ENCODE results near the gene TMEM43. TPM values are rescaled to one million over a fixed set of nuclear protein-coding genes. Genes with fewer than 3 reads are reported as not detected.

Gene TMEM43
- total RNA-seq, 1 donor from 2014 or later = 42.7 TPM

DNA sequence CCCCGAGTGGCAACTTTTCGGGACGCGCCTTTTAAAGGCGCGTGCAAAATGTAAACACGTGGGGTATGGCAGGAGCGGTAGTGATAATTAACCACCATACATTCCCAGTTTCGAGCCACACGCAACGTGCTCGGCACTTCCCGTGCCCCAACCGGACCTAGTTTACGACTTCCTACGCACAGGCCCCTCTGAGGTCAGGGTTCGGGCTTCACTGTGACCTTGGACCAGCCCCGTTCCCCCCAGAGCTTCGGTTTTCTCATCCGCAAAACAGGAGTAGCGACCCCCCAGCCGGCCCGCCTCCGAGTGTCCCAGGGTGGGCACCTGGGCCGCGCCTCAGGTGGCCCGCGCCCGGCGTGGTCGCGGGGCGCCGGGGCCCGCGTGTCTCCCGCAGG lies 633 bp upstream of the TMEM43 start:
- peak overlapping the region; percentile 96 for H3K4me3 Mint-ChIP-seq
- peaks cover 15% of the 10 kb centered on the region for H3K36me3 Mint-ChIP-seq (ENCODE audit: low read depth)
- H3K4me1 Mint-ChIP-seq = peaks cover 37% of the 10 kb centered on the region
- peak overlapping the region; percentile 79 for H3K27ac Mint-ChIP-seq (ENCODE audit: unreplicated experiment)
- H3K9me3 Mint-ChIP-seq = no peaks in the 10 kb centered on the region
- TF ChIP-seq, protein P1, sequence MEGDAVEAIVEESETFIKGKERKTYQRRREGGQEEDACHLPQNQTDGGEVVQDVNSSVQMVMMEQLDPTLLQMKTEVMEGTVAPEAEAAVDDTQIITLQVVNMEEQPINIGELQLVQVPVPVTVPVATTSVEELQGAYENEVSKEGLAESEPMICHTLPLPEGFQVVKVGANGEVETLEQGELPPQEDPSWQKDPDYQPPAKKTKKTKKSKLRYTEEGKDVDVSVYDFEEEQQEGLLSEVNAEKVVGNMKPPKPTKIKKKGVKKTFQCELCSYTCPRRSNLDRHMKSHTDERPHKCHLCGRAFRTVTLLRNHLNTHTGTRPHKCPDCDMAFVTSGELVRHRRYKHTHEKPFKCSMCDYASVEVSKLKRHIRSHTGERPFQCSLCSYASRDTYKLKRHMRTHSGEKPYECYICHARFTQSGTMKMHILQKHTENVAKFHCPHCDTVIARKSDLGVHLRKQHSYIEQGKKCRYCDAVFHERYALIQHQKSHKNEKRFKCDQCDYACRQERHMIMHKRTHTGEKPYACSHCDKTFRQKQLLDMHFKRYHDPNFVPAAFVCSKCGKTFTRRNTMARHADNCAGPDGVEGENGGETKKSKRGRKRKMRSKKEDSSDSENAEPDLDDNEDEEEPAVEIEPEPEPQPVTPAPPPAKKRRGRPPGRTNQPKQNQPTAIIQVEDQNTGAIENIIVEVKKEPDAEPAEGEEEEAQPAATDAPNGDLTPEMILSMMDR (conservative IDR thresholded peaks at IDR 0.05) = no peak
- H3K27me3 Mint-ChIP-seq (ENCODE audit: low read depth) = no peaks in the 10 kb centered on the region
- peak; percentile 29 for DNase-seq (ENCODE audit: low read depth, low spot score)

DNA sequence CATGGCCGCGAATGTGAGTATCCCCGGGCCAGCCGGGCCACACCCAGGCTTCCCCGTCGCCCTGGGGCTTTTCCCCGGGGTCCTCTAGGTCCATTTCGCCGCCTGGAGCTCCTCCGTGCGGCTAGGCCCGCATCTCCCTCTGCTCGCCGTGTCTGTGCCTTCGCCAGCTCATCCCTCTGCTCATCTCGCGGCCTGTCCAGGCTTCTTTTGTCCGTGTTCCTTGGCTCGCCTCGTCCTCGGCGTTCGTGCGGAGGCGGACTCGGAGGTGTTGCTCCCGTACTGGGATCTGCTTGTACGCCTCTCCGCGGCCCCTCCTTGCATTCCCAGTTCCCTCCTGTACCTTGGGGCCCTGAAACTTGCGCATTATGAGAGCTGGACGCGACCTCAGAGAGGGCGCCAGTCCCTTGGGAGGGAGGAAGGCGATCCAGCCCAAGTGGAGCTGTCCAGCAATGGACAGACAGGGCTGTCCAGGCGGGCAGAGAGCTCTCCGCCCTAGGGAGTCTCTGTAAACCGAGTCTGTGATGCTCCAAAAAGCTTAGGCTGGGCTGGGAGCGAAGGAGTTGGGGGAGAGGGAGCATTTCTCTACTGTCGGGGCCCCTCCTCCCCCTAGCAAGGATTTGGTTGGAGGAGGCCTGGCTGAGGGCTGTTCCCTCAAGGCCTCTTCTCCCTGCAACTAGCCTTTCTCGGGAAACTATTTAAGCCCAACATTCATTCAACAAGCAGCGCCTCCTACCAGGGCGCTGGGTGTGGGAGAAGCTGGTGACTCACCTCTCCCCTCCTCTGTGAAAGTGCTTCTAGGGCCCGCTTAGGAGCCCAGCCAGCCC lies 553 bp downstream of the TMEM43 start:
- peaks cover 37% of the 10 kb centered on the region for H3K4me1 Mint-ChIP-seq
- DNase-seq (ENCODE audit: low read depth, low spot score) = no peak
- H3K9me3 Mint-ChIP-seq = no peaks in the 10 kb centered on the region
- TF ChIP-seq, protein P1 (conservative IDR thresholded peaks at IDR 0.05) = peak; percentile 28
- H3K36me3 Mint-ChIP-seq (ENCODE audit: low read depth) = peaks cover 18% of the 10 kb centered on the region
- H3K27ac Mint-ChIP-seq (ENCODE audit: unreplicated experiment) = peak overlapping the region; percentile 99
- H3K27me3 Mint-ChIP-seq (ENCODE audit: low read depth) = no peaks in the 10 kb centered on the region
- H3K4me3 Mint-ChIP-seq = peak overlapping the region; percentile 99

DNA sequence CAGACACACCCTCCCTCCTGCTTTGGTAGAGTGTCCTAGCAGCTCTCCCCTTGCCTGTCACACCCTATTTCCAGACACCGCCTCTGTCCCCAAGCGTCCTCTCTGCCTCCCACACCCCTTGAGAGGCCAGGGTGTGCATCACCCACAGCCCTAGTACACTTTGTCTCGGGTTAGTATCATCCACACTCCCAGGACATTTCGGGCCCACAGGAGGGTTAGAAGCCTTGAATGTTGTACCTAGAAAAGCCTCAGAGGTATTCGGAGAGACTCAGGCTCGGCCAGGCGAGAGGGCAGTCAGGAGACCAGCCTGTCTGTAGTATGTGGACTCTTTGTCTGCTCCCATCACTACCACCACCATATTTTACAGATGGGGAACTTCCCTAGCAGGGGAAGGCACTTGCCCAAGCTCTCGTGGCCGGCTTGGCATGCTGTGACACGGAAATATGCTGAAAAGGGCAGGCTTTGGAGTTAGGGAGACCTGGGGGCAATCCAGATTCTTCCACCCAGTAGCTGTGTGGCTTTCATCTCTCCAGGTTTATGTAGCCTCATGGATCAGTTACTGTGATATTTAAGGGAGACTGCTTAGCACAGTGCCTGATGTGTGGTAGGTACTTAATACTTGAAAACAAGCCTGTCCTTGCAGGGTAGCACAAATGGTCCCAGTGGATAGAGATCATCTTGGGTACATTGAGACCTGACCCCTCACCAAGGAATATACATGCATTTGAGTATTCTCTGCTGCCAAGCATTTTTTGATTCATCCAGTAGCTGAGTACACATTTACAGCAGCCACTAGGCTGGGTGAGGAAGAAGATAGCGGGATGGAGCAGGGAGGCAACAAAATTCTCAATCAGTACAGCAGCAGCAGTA lies 1.4 kb downstream of the TMEM43 start:
- Mint-ChIP-seq H3K27ac (ENCODE audit: unreplicated experiment) (peak overlapping the region; percentile 99), H3K9me3 (no peaks in the 10 kb centered on the region), H3K36me3 (ENCODE audit: low read depth) (peaks cover 17% of the 10 kb centered on the region), H3K4me1 (peaks cover 37% of the 10 kb centered on the region), H3K27me3 (ENCODE audit: low read depth) (no peaks in the 10 kb centered on the region), H3K4me3 (peak overlapping the region; percentile 99)
- TF ChIP-seq, protein P1 (conservative IDR thresholded peaks at IDR 0.05) = no peak
- no peak for DNase-seq (ENCODE audit: low read depth, low spot score)

DNA sequence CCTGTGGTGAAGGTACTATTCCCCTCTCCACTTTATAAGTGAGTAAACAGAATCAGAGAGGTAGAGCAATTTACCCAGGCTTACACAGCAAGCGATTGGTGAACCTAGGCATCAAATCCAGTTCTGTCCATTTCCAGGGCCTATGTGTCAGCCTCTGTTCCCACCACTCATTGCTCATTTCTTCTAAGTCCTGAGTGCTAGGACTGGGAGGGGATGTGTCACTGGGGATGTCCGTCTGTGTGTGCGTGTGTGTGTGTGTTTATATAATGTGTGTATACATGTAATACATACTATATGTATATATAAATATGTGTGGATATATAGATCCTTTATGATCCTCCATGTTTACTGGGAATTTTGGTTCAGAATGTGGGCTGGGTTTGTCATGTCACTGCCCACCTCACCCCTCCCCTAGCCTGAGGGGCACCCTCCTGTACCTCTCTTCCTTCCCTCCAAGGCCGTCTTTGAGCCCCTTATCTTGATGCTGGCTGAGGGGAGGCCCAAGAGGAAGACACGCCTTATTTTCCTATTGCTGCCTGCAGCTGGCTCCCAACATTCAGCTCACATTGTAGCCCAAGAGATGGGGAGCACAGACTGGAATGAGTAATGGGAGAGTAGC lies 2.1 kb downstream of the TMEM43 start:
- no peak overlapping the region for H3K27ac Mint-ChIP-seq (ENCODE audit: unreplicated experiment)
- no peaks in the 10 kb centered on the region for H3K27me3 Mint-ChIP-seq (ENCODE audit: low read depth)
- DNase-seq (ENCODE audit: low read depth, low spot score) = no peak
- peaks cover 15% of the 10 kb centered on the region for H3K36me3 Mint-ChIP-seq (ENCODE audit: low read depth)
- peaks cover 37% of the 10 kb centered on the region for H3K4me1 Mint-ChIP-seq
- TF ChIP-seq, protein P1 (conservative IDR thresholded peaks at IDR 0.05) = no peak
- H3K9me3 Mint-ChIP-seq = no peaks in the 10 kb centered on the region
- H3K4me3 Mint-ChIP-seq = peak overlapping the region; percentile 99

DNA sequence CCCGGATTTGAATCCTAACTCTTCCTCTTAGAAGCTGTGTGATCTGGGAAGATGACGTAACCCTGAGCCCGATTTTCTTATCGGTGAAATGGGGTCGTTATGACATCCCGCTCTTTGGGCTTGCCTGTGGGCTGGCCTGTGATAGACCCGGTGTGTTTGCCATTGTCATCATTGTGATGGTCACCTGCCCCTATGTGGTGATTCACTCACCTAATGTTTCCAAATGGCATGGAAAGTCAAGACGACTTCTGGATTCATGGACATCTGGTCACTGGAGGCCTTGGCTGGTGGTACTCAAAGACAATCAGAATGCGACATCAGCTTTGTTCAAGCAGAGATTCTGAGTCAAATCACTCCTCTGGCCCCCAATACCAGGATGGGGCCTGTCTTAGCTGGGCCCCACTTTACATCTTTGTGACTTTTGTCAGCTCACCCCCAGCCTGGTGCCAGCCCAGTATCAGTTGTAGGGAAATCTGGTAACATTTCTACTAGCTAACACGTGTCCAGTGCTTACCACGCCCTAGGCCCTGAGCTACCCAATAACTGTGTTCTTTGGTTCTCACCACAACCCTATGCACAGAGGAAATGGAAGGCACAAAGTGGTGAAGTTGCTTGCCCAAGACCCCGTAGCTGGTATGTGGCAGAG lies 2.8 kb downstream of the TMEM43 start:
- TF ChIP-seq, protein P1 (conservative IDR thresholded peaks at IDR 0.05) = no peak
- Mint-ChIP-seq H3K4me1 (peaks cover 31% of the 10 kb centered on the region), H3K36me3 (ENCODE audit: low read depth) (peaks cover 15% of the 10 kb centered on the region), H3K27ac (ENCODE audit: unreplicated experiment) (no peak overlapping the region), H3K9me3 (no peaks in the 10 kb centered on the region), H3K27me3 (ENCODE audit: low read depth) (no peaks in the 10 kb centered on the region), H3K4me3 (peak overlapping the region; percentile 99)
- DNase-seq (ENCODE audit: low read depth, low spot score) = no peak

All from neural crest cell (in vitro differentiated cells).